ENCODE data around the gene ACAP1. TPM values are rescaled to one million over a fixed set of nuclear protein-coding genes. Genes with fewer than 3 reads are reported as not detected.
"Not testable (repeated sequence)": the region's sequence is repeated elsewhere in the genome, so short reads cannot be mapped to it uniquely, and the experiment has no call there.

Gene ACAP1
- total RNA-seq, 1 donor from 2014 or later = 2.1 TPM

- not testable (repeated sequence) for H3K27ac ChIP-seq (ENCODE audit: low read depth, low read length); H3K9ac ChIP-seq (ENCODE audit: low read depth in 1 of 3, low read length in 3 of 3); H3K4me1 ChIP-seq (ENCODE audit: control insufficient read depth in 3 of 3, insufficient read depth in 3 of 3, low read length in 3 of 3); H3K4me3 ChIP-seq (ENCODE audit: low read length in 3 of 3); H3K9me3 ChIP-seq (ENCODE audit: control insufficient read depth in 3 of 3, low read length in 3 of 3); H3K36me3 ChIP-seq (ENCODE audit: control insufficient read depth in 3 of 3, insufficient read depth in 3 of 3, low read length in 3 of 3)
- peaks cover 34 to 51% (median 50%) of the 10 kb centered on the region in 3 donors for H3K27me3 ChIP-seq (ENCODE audit: control insufficient read depth in 3 of 3, insufficient read depth in 3 of 3, low read length in 3 of 3)
These were observed 1.3 kb downstream of the ACAP1 start for GRCh38 chr17:7337600-7337999.

GRCh38 chr17:7340179-7340578 lies 3.9 kb downstream of the ACAP1 start:
- Histone ChIP-seq H3K27ac (ENCODE audit: low read depth, low read length) (no peak overlapping the region), H3K27me3 (ENCODE audit: control insufficient read depth in 3 of 3, insufficient read depth in 3 of 3, low read length in 3 of 3) (peaks cover 29 to 49% (median 42%) of the 10 kb centered on the region in 3 donors), H3K9me3 (ENCODE audit: control insufficient read depth in 3 of 3, low read length in 3 of 3) (no peaks in the 10 kb centered on the region), H3K36me3 (ENCODE audit: control insufficient read depth in 3 of 3, insufficient read depth in 3 of 3, low read length in 3 of 3) (no peaks in the 10 kb centered on the region), H3K4me3 (ENCODE audit: low read length in 3 of 3) (no peak overlapping the region), H3K4me1 (ENCODE audit: control insufficient read depth in 3 of 3, insufficient read depth in 3 of 3, low read length in 3 of 3) (no peaks in the 10 kb centered on the region), H3K9ac (ENCODE audit: low read depth in 1 of 3, low read length in 3 of 3) (no peak overlapping the region)

- no peaks in the 10 kb centered on the region for H3K9me3 ChIP-seq (ENCODE audit: control insufficient read depth in 3 of 3, low read length in 3 of 3)
- H3K27me3 ChIP-seq (ENCODE audit: control insufficient read depth in 3 of 3, insufficient read depth in 3 of 3, low read length in 3 of 3) = peaks cover 15 to 36% (median 25%) of the 10 kb centered on the region in 3 donors
These were observed 5.5 kb downstream of the ACAP1 start for GRCh38 chr17:7341842-7342241.

GRCh38 chr17:7343250-7343649 lies 6.9 kb downstream of the ACAP1 start:
- no peak overlapping the region for H3K4me3 ChIP-seq (ENCODE audit: low read length in 3 of 3)

More at GRCh38 chr17:7341842-7342241, 5.5 kb downstream of the ACAP1 start:
- no peak overlapping the region for H3K9ac ChIP-seq (ENCODE audit: low read depth in 1 of 3, low read length in 3 of 3)
- no peak overlapping the region for H3K27ac ChIP-seq (ENCODE audit: low read depth, low read length)
- no peak overlapping the region for H3K4me3 ChIP-seq (ENCODE audit: low read length in 3 of 3)
- H3K36me3 ChIP-seq (ENCODE audit: control insufficient read depth in 3 of 3, insufficient read depth in 3 of 3, low read length in 3 of 3) = no peaks in the 10 kb centered on the region
- H3K4me1 ChIP-seq (ENCODE audit: control insufficient read depth in 3 of 3, insufficient read depth in 3 of 3, low read length in 3 of 3) = peaks cover 3 to 10% (median 7%) of the 10 kb centered on the region in 3 donors

GRCh38 chr17:7346761-7347614 lies 10.7 kb downstream of the ACAP1 start:
- Histone ChIP-seq H3K4me1 (ENCODE audit: control insufficient read depth in 3 of 3, insufficient read depth in 3 of 3, low read length in 3 of 3) (peaks cover 35 to 52% (median 43%) of the 10 kb centered on the region in 3 donors), H3K9me3 (ENCODE audit: control insufficient read depth in 3 of 3, low read length in 3 of 3) (no peaks in the 10 kb centered on the region), H3K27ac (ENCODE audit: low read depth, low read length) (peak overlapping the region; percentile 54), H3K36me3 (ENCODE audit: control insufficient read depth in 3 of 3, insufficient read depth in 3 of 3, low read length in 3 of 3) (no peaks in the 10 kb centered on the region), H3K9ac (ENCODE audit: low read depth in 1 of 3, low read length in 3 of 3) (peak overlapping the region in 2 of 3 donors; percentile 21 to 25), H3K4me3 (ENCODE audit: low read length in 3 of 3) (no peak overlapping the region), H3K27me3 (ENCODE audit: control insufficient read depth in 3 of 3, insufficient read depth in 3 of 3, low read length in 3 of 3) (peaks cover 3 to 11% (median 6%) of the 10 kb centered on the region in 3 donors)

More at GRCh38 chr17:7343250-7343649, 6.9 kb downstream of the ACAP1 start:
- Histone ChIP-seq H3K9ac (ENCODE audit: low read depth in 1 of 3, low read length in 3 of 3) (no peak overlapping the region), H3K27ac (ENCODE audit: low read depth, low read length) (no peak overlapping the region), H3K36me3 (ENCODE audit: control insufficient read depth in 3 of 3, insufficient read depth in 3 of 3, low read length in 3 of 3) (no peaks in the 10 kb centered on the region), H3K9me3 (ENCODE audit: control insufficient read depth in 3 of 3, low read length in 3 of 3) (no peaks in the 10 kb centered on the region), H3K4me1 (ENCODE audit: control insufficient read depth in 3 of 3, insufficient read depth in 3 of 3, low read length in 3 of 3) (peaks cover 17 to 24% (median 19%) of the 10 kb centered on the region in 3 donors), H3K27me3 (ENCODE audit: control insufficient read depth in 3 of 3, insufficient read depth in 3 of 3, low read length in 3 of 3) (peaks cover 8 to 25% (median 20%) of the 10 kb centered on the region in 3 donors)

GRCh38 chr17:7347630-7348477 lies 11.5 kb downstream of the ACAP1 start:
- peaks cover 41 to 58% (median 49%) of the 10 kb centered on the region in 3 donors for H3K4me1 ChIP-seq (ENCODE audit: control insufficient read depth in 3 of 3, insufficient read depth in 3 of 3, low read length in 3 of 3)
- peaks cover 0 to 6% (median 3%) of the 10 kb centered on the region in 3 donors for H3K27me3 ChIP-seq (ENCODE audit: control insufficient read depth in 3 of 3, insufficient read depth in 3 of 3, low read length in 3 of 3)
- peak overlapping the region; percentile 54 for H3K27ac ChIP-seq (ENCODE audit: low read depth, low read length)
- H3K9ac ChIP-seq (ENCODE audit: low read depth in 1 of 3, low read length in 3 of 3) = peak overlapping the region in 1 of 3 donors; percentile 25
- no peaks in the 10 kb centered on the region for H3K9me3 ChIP-seq (ENCODE audit: control insufficient read depth in 3 of 3, low read length in 3 of 3)
- H3K36me3 ChIP-seq (ENCODE audit: control insufficient read depth in 3 of 3, insufficient read depth in 3 of 3, low read length in 3 of 3) = no peaks in the 10 kb centered on the region
- no peak overlapping the region for H3K4me3 ChIP-seq (ENCODE audit: low read length in 3 of 3)

- no peaks in the 10 kb centered on the region for H3K36me3 ChIP-seq (ENCODE audit: control insufficient read depth in 3 of 3, insufficient read depth in 3 of 3, low read length in 3 of 3)
- peak overlapping the region in 2 of 3 donors; percentile 9 to 13 for H3K4me3 ChIP-seq (ENCODE audit: low read length in 3 of 3)
- H3K27me3 ChIP-seq (ENCODE audit: control insufficient read depth in 3 of 3, insufficient read depth in 3 of 3, low read length in 3 of 3) = peaks cover 0 to 3% (median 0%) of the 10 kb centered on the region in 3 donors
- H3K4me1 ChIP-seq (ENCODE audit: control insufficient read depth in 3 of 3, insufficient read depth in 3 of 3, low read length in 3 of 3) = peaks cover 48 to 66% (median 57%) of the 10 kb centered on the region in 3 donors
- peak overlapping the region; percentile 54 for H3K27ac ChIP-seq (ENCODE audit: low read depth, low read length)
- H3K9ac ChIP-seq (ENCODE audit: low read depth in 1 of 3, low read length in 3 of 3) = peak overlapping the region in 1 of 3 donors; percentile 57
- no peaks in the 10 kb centered on the region for H3K9me3 ChIP-seq (ENCODE audit: control insufficient read depth in 3 of 3, low read length in 3 of 3)
These were observed 12.3 kb downstream of the ACAP1 start for GRCh38 chr17:7348478-7349242.

GRCh38 chr17:7351665-7352502 lies 15.6 kb downstream of the ACAP1 start, which contains the start of gene KCTD11:
Gene KCTD11 (plus strand): TSS chr17:7352162.
- Histone ChIP-seq H3K27me3 (ENCODE audit: control insufficient read depth in 3 of 3, insufficient read depth in 3 of 3, low read length in 3 of 3) (no peaks in the 10 kb centered on the region), H3K27ac (ENCODE audit: low read depth, low read length) (peak within 1 kb of the TSS; percentile 98), H3K9me3 (ENCODE audit: control insufficient read depth in 3 of 3, low read length in 3 of 3) (no peaks in the 10 kb centered on the region), H3K9ac (ENCODE audit: low read depth in 1 of 3, low read length in 3 of 3) (peak within 1 kb of the TSS; percentile 92 to 99 (median 98)), H3K36me3 (ENCODE audit: control insufficient read depth in 3 of 3, insufficient read depth in 3 of 3, low read length in 3 of 3) (no peaks in the 10 kb centered on the region), H3K4me1 (ENCODE audit: control insufficient read depth in 3 of 3, insufficient read depth in 3 of 3, low read length in 3 of 3) (peaks cover 48 to 85% (median 70%) of the 10 kb centered on the region in 3 donors), H3K4me3 (ENCODE audit: low read length in 3 of 3) (peak within 1 kb of the TSS; percentile 79 to 90 (median 80))

Data from skeletal muscle tissue (tissue), 4 donors.